PC-3 (cell line): Measurements from ENCODE around the gene CFAP157. TPM values are rescaled to one million over a fixed set of nuclear protein-coding genes. Genes with fewer than 3 reads are reported as not detected.

Experiments
- ATAC-seq: fragments of 200-7000 bp; cut with Tn5 transposase; 2 replicates; pipeline ENCODE4 v1.9.1; 2020; ENCODE audit warnings: mild to moderate bottlenecking, moderate library complexity
- BruUV-seq: library from RNA; stranded (reverse); fragments of 400-500 nt; replicated peaks from 2 replicates; lab custom pipeline; 2021; lab: Mats Ljungman, UMichigan
- CTCF ChIA-PET: fragments of 300-600 bp; sonication (Branson Sonifier 250); formaldehyde crosslinking; loops from one replicate; lab custom pipeline; 2022; ENCODE audit warnings: antibody characterized with exemption; lab: Charles Lee
- POLR2A ChIA-PET: fragments of 300-600 bp; sonication (Branson Sonifier 250); formaldehyde crosslinking; loops from one replicate; lab custom pipeline; 2022; ENCODE audit warnings: antibody characterized with exemption; ENCODE audit not compliant: unreplicated experiment; lab: Charles Lee
- DNase-seq: peaks from one replicate; pipeline ENCODE4 v3.0.0-alpha.2; 2015
- H2AFZ ChIP-seq: fragments of 300-600 bp; sonication (generic); 2 replicates; pipeline ENCODE4 v1.6.0; 2016; ENCODE audit warnings: antibody characterized with exemption, low read length
- H3F3A ChIP-seq: fragments of 300-600 bp; sonication (generic); one replicate; pipeline ENCODE4 v1.6.0; 2017; ENCODE audit warnings: antibody characterized with exemption, low read length, control low read depth, mild to moderate bottlenecking; ENCODE audit not compliant: unreplicated experiment
- H3K27ac ChIP-seq: fragments of 300-600 bp; sonication (generic); 2 replicates; pipeline ENCODE4 v1.5.1; 2016; ENCODE audit warnings: mild to moderate bottlenecking, low read length
- H3K27me3 ChIP-seq: fragments of 300-600 bp; sonication (generic); 2 replicates; pipeline ENCODE4 v1.6.1; 2016; ENCODE audit warnings: low read length, mixed read lengths
- H3K36me3 ChIP-seq: fragments of 300-600 bp; sonication (generic); 2 replicates; pipeline ENCODE4 v1.6.1; 2016; ENCODE audit warnings: low read depth, mixed run types, low read length, mixed read lengths
- H3K4me1 ChIP-seq: fragments of 300-600 bp; sonication (generic); 2 replicates; pipeline ENCODE4 v1.5.1; 2016; ENCODE audit warnings: low read length; ENCODE audit not compliant: insufficient read depth
- H3K4me2 ChIP-seq: fragments of 300-600 bp; sonication (generic); 2 replicates; pipeline ENCODE4 v1.6.0; 2016; ENCODE audit warnings: low read length
- H3K4me3 ChIP-seq: fragments of 300-600 bp; sonication (generic); 2 replicates; pipeline ENCODE4 v1.5.1; 2016; ENCODE audit warnings: mild to moderate bottlenecking, low read length, mixed read lengths
- H3K79me2 ChIP-seq: fragments of 300-600 bp; sonication (generic); 2 replicates; pipeline ENCODE4 v1.6.1; 2017; ENCODE audit warnings: low read length, mixed read lengths
- H3K9ac ChIP-seq: fragments of 300-600 bp; sonication (generic); 2 replicates; pipeline ENCODE4 v1.6.0; 2016; ENCODE audit warnings: mild to moderate bottlenecking, low read length
- H3K9me2 ChIP-seq: fragments of 300-600 bp; sonication (generic); replicated peaks from 2 replicates; pipeline ENCODE4 v1.6.1; 2016; ENCODE audit warnings: mixed run types, low read length, mixed read lengths
- H3K9me3 ChIP-seq: fragments of 300-600 bp; sonication (generic); 2 replicates; pipeline ENCODE4 v1.6.1; 2016; ENCODE audit warnings: low read length, mixed read lengths
- H4K20me1 ChIP-seq: fragments of 300-600 bp; sonication (generic); 2 replicates; pipeline ENCODE4 v1.6.1; 2016; ENCODE audit warnings: low read length, mixed read lengths
- CTCF ChIP-seq: fragments of 300-600 bp; sonication (generic); conservative IDR thresholded peaks from 2 replicates; pipeline ENCODE4 v1.5.1; 2017; ENCODE audit warnings: antibody characterized with exemption, low read depth, mild to moderate bottlenecking, low read length
- EZH2 ChIP-seq: fragments of 300-600 bp; sonication (generic); IDR thresholded peaks from one replicate; pipeline ENCODE4 v1.6.1; 2017; ENCODE audit warnings: antibody characterized with exemption, mild to moderate bottlenecking, low read length; ENCODE audit not compliant: unreplicated experiment
- EZH2phosphoT487 ChIP-seq: fragments of 300-600 bp; sonication (generic); IDR thresholded peaks from 2 replicates; pipeline ENCODE4 v1.6.1; 2018; ENCODE audit warnings: mild to moderate bottlenecking, antibody characterized with exemption, low read length, borderline replicate concordance
- intact Hi-C: fragments of 100-400 bp; cut with micrococcal nuclease; formaldehyde crosslinking; loops from 2 replicates; pipeline ENCODE4 v1.9.0; 2023
- total RNA-seq: library from RNA; depleted of rRNA; stranded (reverse); fragments of >200 nt; gene quantifications from 2 replicates; pipeline ENCODE4 v1.2.3, GENCODE V29; 2014

The CFAP157 gene
- total RNA-seq, 1 experiment from 2014 or later: not detected

- no TSS peak for BruUV-seq
- DNase-seq: no peak
- H3K4me2 ChIP-seq: no peak overlapping the region
- POLR2A ChIA-PET: no interaction called here
- H3K9ac ChIP-seq: no peak overlapping the region
- no peaks in the 10 kb centered on the region for H3K9me2 ChIP-seq
- no peak overlapping the region for H3K4me3 ChIP-seq
- H3K36me3 ChIP-seq: no peaks in the 10 kb centered on the region
- no peak for ATAC-seq
- H3K4me1 ChIP-seq: no peaks in the 10 kb centered on the region
- no peaks in the 10 kb centered on the region for H3K27me3 ChIP-seq
- no peak for TF ChIP-seq EZH2
- TF ChIP-seq EZH2phosphoT487: no peak
- TF ChIP-seq CTCF: no peak
- no peaks in the 10 kb centered on the region for H3K9me3 ChIP-seq
- CTCF ChIA-PET: no interaction called here
- intact Hi-C loops: no loop called here
- no peaks in the 10 kb centered on the region for H3K79me2 ChIP-seq
- H3K27ac ChIP-seq: no peak overlapping the region
- no peaks in the 10 kb centered on the region for H3F3A ChIP-seq
- no peaks in the 10 kb centered on the region for H4K20me1 ChIP-seq
- H2AFZ ChIP-seq: no peak overlapping the region
Observed at GRCh38 chr9:127705577-127706379, 1.0 kb upstream of the CFAP157 start.

- Histone ChIP-seq H3K4me2 (no peak overlapping the region), H3K27me3 (no peaks in the 10 kb centered on the region), H2AFZ (no peak overlapping the region), H3K9ac (no peak overlapping the region), H3K4me1 (no peaks in the 10 kb centered on the region), H3K4me3 (no peak overlapping the region), H3K79me2 (no peaks in the 10 kb centered on the region), H3K9me3 (no peaks in the 10 kb centered on the region), H3K9me2 (no peaks in the 10 kb centered on the region), H3K36me3 (no peaks in the 10 kb centered on the region), H4K20me1 (no peaks in the 10 kb centered on the region), H3K27ac (no peak overlapping the region), H3F3A (no peaks in the 10 kb centered on the region)
- intact Hi-C loops: loop anchor here (1.0 kb wide), 1 partner anchor 27 kb away; no protein-coding TSS in a partner anchor
- no TSS peak for BruUV-seq
- peak; percentile 79 for ATAC-seq
- ChIA-PET POLR2A (no interaction called here), CTCF (interaction anchor here (1.0 kb wide), 1 partner anchor 27 kb away, joined by 4 read pairs; the partner anchor contains the start of gene TOR2A)
- peak; percentile 49 for DNase-seq
- TF ChIP-seq CTCF (peak; percentile 56), EZH2phosphoT487 (no peak)
Observed at GRCh38 chr9:127707766-127708165, 978 bp downstream of the CFAP157 start.
